Endothelial cell of umbilical vein (primary cell): ENCODE results near the gene IL21. TPM values are rescaled to one million over a fixed set of nuclear protein-coding genes. Genes with fewer than 3 reads are reported as not detected.

ENCODE experiments used
- BruUV-seq: library from RNA; stranded (reverse); fragments of 400-500 nt; replicated peaks from 2 replicates; lab custom pipeline; 2021; lab: Mats Ljungman, UMichigan
- CTCF ChIA-PET: fragments of 300-600, 350-600 bp; sonication (Branson Sonifier 250); formaldehyde crosslinking; loops from one replicate; lab custom pipeline; 2021; ENCODE audit warnings: antibody characterized with exemption, inconsistent platforms; lab: Charles Lee
- POLR2A ChIA-PET: fragments of 300-600, 350-600 bp; sonication (Branson Sonifier 250); formaldehyde crosslinking; loops from one replicate; lab custom pipeline; 2021; ENCODE audit warnings: antibody characterized with exemption, inconsistent platforms; lab: Charles Lee
- DNase-seq: peaks from one replicate; pipeline ENCODE4 v3.0.0-alpha.2; 2011; ENCODE audit warnings: low read depth, low spot score
- FAIRE-seq: peaks from 2 replicates; lab custom pipeline; 2011; peaks lifted over from hg19 to GRCh38; lab: Jason Lieb, UNC
- H2AFZ ChIP-seq: 2 replicates; pipeline ENCODE4 v1.6.0; 2012; ENCODE audit warnings: low read depth, low read length, control low read depth, inconsistent platforms
- H3K27ac ChIP-seq: 2 replicates; pipeline ENCODE4 v1.5.1; 2011; ENCODE audit warnings: low read depth, mild to moderate bottlenecking, control low read depth, low read length, moderate library complexity; ENCODE audit not compliant: insufficient read depth
- H3K27me3 ChIP-seq, 2 experiments: 2 replicates each; pipeline versions ENCODE4 v1.6.0 to v1.6.1; 2011; ENCODE audit warnings: low read length in 2 of 2, mixed read lengths in 1 of 2; ENCODE audit not compliant: control insufficient read depth in 2 of 2, insufficient read depth in 2 of 2
- H3K36me3 ChIP-seq, 2 experiments: 2 replicates in 1 of 2; 3 replicates in 1 of 2; pipeline ENCODE4 v1.5.1; 2011; ENCODE audit warnings: low read length in 2 of 2, mild to moderate bottlenecking in 1 of 2, moderate library complexity in 1 of 2; ENCODE audit not compliant: control insufficient read depth in 2 of 2, insufficient read depth in 2 of 2; ENCODE audit errors: extremely low read depth in 1 of 2
- H3K4me1 ChIP-seq: 3 replicates; pipeline ENCODE4 v1.5.1; 2011; ENCODE audit warnings: mild to moderate bottlenecking, low read length; ENCODE audit not compliant: control insufficient read depth, insufficient read depth; ENCODE audit errors: extremely low read depth
- H3K4me2 ChIP-seq: 2 replicates; pipeline ENCODE4 v1.6.1; 2011; ENCODE audit warnings: low read length, control low read depth, mixed read lengths; ENCODE audit not compliant: insufficient read depth
- H3K4me3 ChIP-seq, 3 experiments: fragments of 200-600 bp in 1 of 3; sonication (generic), shearing (Covaris generic) in 1 of 3; replicated peaks in 1 of 3; 2 replicates each; pipeline ENCODE4 v1.5.1; 2011 to 2016; ENCODE audit warnings: control low read depth in 3 of 3, low read length in 3 of 3, mild to moderate bottlenecking in 2 of 3, inconsistent platforms in 1 of 3, low read depth in 1 of 3, moderate library complexity in 1 of 3; ENCODE audit not compliant: insufficient read depth in 1 of 3
- H3K79me2 ChIP-seq: 2 replicates; pipeline ENCODE4 v1.6.0; 2012; ENCODE audit warnings: low read length, inconsistent platforms; ENCODE audit not compliant: control insufficient read depth, insufficient read depth
- H3K9ac ChIP-seq: replicated peaks from 2 replicates; pipeline ENCODE3; 2011; ENCODE audit warnings: low read length, control low read depth; ENCODE audit not compliant: insufficient read depth; ENCODE audit errors: extremely low read depth
- H3K9me1 ChIP-seq: replicated peaks from 3 replicates; pipeline ENCODE4 v1.6.0; 2011; ENCODE audit warnings: mild to moderate bottlenecking, low read length; ENCODE audit not compliant: control insufficient read depth, insufficient read depth; ENCODE audit errors: extremely low read depth
- H3K9me3 ChIP-seq: replicated peaks from 2 replicates; pipeline ENCODE4 v1.5.1; 2012; ENCODE audit warnings: low read length, inconsistent platforms; ENCODE audit not compliant: control insufficient read depth, insufficient read depth
- H4K20me1 ChIP-seq: replicated peaks from 2 replicates; pipeline ENCODE3; 2011; ENCODE audit warnings: mild to moderate bottlenecking, low read length; ENCODE audit not compliant: control insufficient read depth, insufficient read depth; ENCODE audit errors: extremely low read depth
- CTCF ChIP-seq, 2 donors: IDR thresholded peaks; 1 replicate in 1 of 2; 2 replicates in 1 of 2; pipeline ENCODE4 v1.5.1; 2011; ENCODE audit warnings: low read length in 2 of 2, mild to moderate bottlenecking in 2 of 2, moderate library complexity in 2 of 2, control low read depth in 1 of 2, inconsistent platforms in 1 of 2, low read depth in 1 of 2; ENCODE audit not compliant: insufficient read depth in 1 of 2; ENCODE audit errors: extremely low read depth in 1 of 2
- EZH2 ChIP-seq: IDR thresholded peaks from 2 replicates; pipeline ENCODE4 v1.6.1; 2012; ENCODE audit warnings: borderline replicate concordance, low read depth, mild to moderate bottlenecking, moderate library complexity, low read length, inconsistent platforms; ENCODE audit not compliant: severe bottlenecking
- GATA2 ChIP-seq: IDR thresholded peaks from 2 replicates; pipeline ENCODE4 v1.7.0; 2011; ENCODE audit warnings: low read depth, mild to moderate bottlenecking, moderate library complexity, mixed read lengths, low read length; ENCODE audit not compliant: insufficient read length, insufficient read depth
- JUN ChIP-seq: IDR thresholded peaks from 2 replicates; pipeline ENCODE4 v1.6.1; 2011; ENCODE audit warnings: borderline replicate concordance, low read depth; ENCODE audit not compliant: insufficient read length, insufficient read depth
- MAX ChIP-seq: IDR thresholded peaks from 2 replicates; pipeline ENCODE4 v1.6.1; 2011; ENCODE audit not compliant: insufficient read depth, insufficient read length
- POLR2AphosphoS5 ChIP-seq: IDR thresholded peaks from 2 replicates; pipeline ENCODE4 v1.6.1; 2012; ENCODE audit warnings: low read depth, mild to moderate bottlenecking, control low read depth, low read length, moderate library complexity; ENCODE audit not compliant: insufficient read depth
- dilution Hi-C: fragments of 300-500 bp; cut with MboI; formaldehyde crosslinking; loops from one replicate; pipeline ENCODE4 v1.15.0; 2019; ENCODE audit warnings: low sequenced_read_pairs; ENCODE audit not compliant: extremely low pct_ligation_motif_present
- intact Hi-C: fragments of 100-400 bp; cut with micrococcal nuclease; formaldehyde crosslinking; loops from one replicate; pipeline ENCODE4 v1.10.0; 2022
- polyA plus RNA-seq, 4 experiments: library from polyadenylated mRNA; depleted of rRNA in 3 of 4; stranded (reverse) in 3 of 4; unstranded in 1 of 4; fragments of >200 nt; gene quantifications; 2 replicates each; pipeline versions ENCODE4 v1.2.1 to v1.2.3, GENCODE V29; 2011 to 2012; ENCODE audit warnings: missing spikeins in 1 of 4
- total RNA-seq: library from RNA; stranded (reverse); gene quantifications from 2 replicates; pipeline ENCODE4 v1.2.3, GENCODE V29; 2021

Gene IL21
- total and polyA plus RNA-seq, 2 donors (not counting 3 experiments of a cell fraction or from before 2014, with no cell fraction given) = not detected

- Histone ChIP-seq H3K4me3 (no peak overlapping the region), H3K9me3 (no peaks in the 10 kb centered on the region), H3K36me3 (no peaks in the 10 kb centered on the region), H3K9ac (no peak overlapping the region), H3K27me3 (peaks cover 10 to 14% of the 10 kb centered on the region in 2 experiments), H3K27ac (no peak overlapping the region), H3K4me1 (no peaks in the 10 kb centered on the region), H2AFZ (no peak overlapping the region), H3K79me2 (no peaks in the 10 kb centered on the region), H3K4me2 (no peak overlapping the region), H4K20me1 (no peaks in the 10 kb centered on the region), H3K9me1 (no peaks in the 10 kb centered on the region)
- no TSS peak for BruUV-seq
- peak; percentile 58 for DNase-seq
- peak; percentile 67 for FAIRE-seq
- POLR2A ChIA-PET = no interaction called here
- intact Hi-C loops = loop anchor here (1.0 kb wide), 4 partner anchors 115 to 329 kb away; no protein-coding TSS in a partner anchor
- CTCF ChIA-PET = interaction anchor here (0.6 to 4.7 kb wide), 29 partner anchors 9 to 1662 kb away, joined by 3 to 84 read pairs (median 4); partner anchors contain the start of genes BBS12 and NUDT6
- no peak for TF ChIP-seq JUN
- no peak for TF ChIP-seq EZH2
- peak; percentile 15 to 16 for TF ChIP-seq CTCF (IDR thresholded peaks at IDR 0.05; ENCODE audit: extremely low read depth in 1 of 2, insufficient read depth in 1 of 2, low read depth in 1 of 2, low read length in 2 of 2)
- TF ChIP-seq MAX = no peak
- TF ChIP-seq POLR2AphosphoS5 = no peak
- TF ChIP-seq GATA2 = no peak
- dilution Hi-C loops = no loop called here
Measured at GRCh38 chr4:122602277-122603142, 18.4 kb downstream of the IL21 start.
